GM23338 (cell line): Measurements from ENCODE around the gene PLXNA2. TPM values are rescaled to one million over a fixed set of nuclear protein-coding genes. Genes with fewer than 3 reads are reported as not detected.

Source experiments
- ATAC-seq: fragments of 200-7000 bp; cut with Tn5 transposase; 3 replicates; pipeline ENCODE4 v1.9.1; 2020
- DNase-seq: peaks from one replicate; pipeline ENCODE4 v3.0.0-alpha.2; 2015; ENCODE audit warnings: low spot score
- H2AFZ ChIP-seq: fragments of 200-600 bp; sonication (generic); 2 replicates; pipeline ENCODE4 v1.8.0; 2016; ENCODE audit warnings: antibody characterized with exemption, mild to moderate bottlenecking, moderate library complexity
- H3F3A ChIP-seq: fragments of 200-600 bp; sonication (generic); replicated peaks from 2 replicates; pipeline ENCODE4 v1.8.0; 2017; ENCODE audit warnings: antibody characterized with exemption, mixed run types, low read depth
- H3K27ac ChIP-seq: fragments of 200-600 bp; sonication (generic); 2 replicates; pipeline ENCODE4 v1.6.1; 2016; ENCODE audit warnings: low read depth
- H3K27me3 ChIP-seq: fragments of 200-600 bp; sonication (generic); 2 replicates; pipeline ENCODE4 v1.8.0; 2016; ENCODE audit warnings: mild to moderate bottlenecking, mixed run types, moderate library complexity; ENCODE audit not compliant: insufficient read depth
- H3K36me3 ChIP-seq: fragments of 200-600 bp; sonication (generic); 2 replicates; pipeline ENCODE4 v1.8.0; 2016; ENCODE audit warnings: mild to moderate bottlenecking; ENCODE audit not compliant: insufficient read depth
- H3K4me1 ChIP-seq: fragments of 200-600 bp; sonication (generic); 2 replicates; pipeline ENCODE4 v1.8.0; 2016; ENCODE audit warnings: mild to moderate bottlenecking, moderate library complexity; ENCODE audit not compliant: insufficient read depth
- H3K4me2 ChIP-seq: fragments of 200-600 bp; sonication (generic); 2 replicates; pipeline ENCODE4 v1.7.1; 2017; ENCODE audit warnings: mixed run types
- H3K4me3 ChIP-seq: fragments of 200-600 bp; sonication (generic); 2 replicates; pipeline ENCODE4 v1.6.1; 2016; ENCODE audit warnings: mixed run types
- H3K79me2 ChIP-seq: fragments of 200-600 bp; sonication (generic); replicated peaks from 2 replicates; pipeline ENCODE4 v1.8.0; 2017; ENCODE audit warnings: mild to moderate bottlenecking; ENCODE audit not compliant: insufficient read depth
- H3K9me2 ChIP-seq: fragments of 200-600 bp; sonication (generic); 2 replicates; pipeline ENCODE4 v1.8.0; 2017; ENCODE audit not compliant: insufficient read depth
- H4K20me1 ChIP-seq: fragments of 200-600 bp; sonication (generic); replicated peaks from 2 replicates; pipeline ENCODE4 v1.8.0; 2017; ENCODE audit warnings: mild to moderate bottlenecking; ENCODE audit not compliant: insufficient read depth
- H3K27ac Mint-ChIP-seq: 2 replicates; pipeline ENCODE4 v1.8.0; 2020; ENCODE audit warnings: inconsistent platforms, mild to moderate bottlenecking, moderate library complexity, mixed read lengths
- H3K27me3 Mint-ChIP-seq: 3 replicates; pipeline ENCODE4 v1.8.0; 2022; ENCODE audit warnings: low read depth, mild to moderate bottlenecking, moderate library complexity, mixed read lengths, inconsistent platforms; ENCODE audit not compliant: insufficient read depth, poor library complexity
- H3K36me3 Mint-ChIP-seq: 3 replicates; pipeline ENCODE4 v1.8.0; 2021; ENCODE audit warnings: low read depth, mild to moderate bottlenecking, inconsistent platforms, moderate library complexity, mixed read lengths
- H3K4me1 Mint-ChIP-seq: 3 replicates; pipeline ENCODE4 v1.8.0; 2020; ENCODE audit warnings: mild to moderate bottlenecking, inconsistent platforms, mixed read lengths
- H3K4me3 Mint-ChIP-seq: 3 replicates; pipeline ENCODE4 v1.8.0; 2021; ENCODE audit warnings: moderate library complexity, mild to moderate bottlenecking, inconsistent platforms, mixed read lengths
- H3K9me3 Mint-ChIP-seq: 3 replicates; pipeline ENCODE4 v1.8.0; 2020; ENCODE audit warnings: moderate library complexity, mild to moderate bottlenecking, inconsistent platforms, mixed read lengths
- CREB1 ChIP-seq: fragments of 250-450 bp; sonication (Bioruptor Pico); IDR thresholded peaks from 2 replicates; pipeline ENCODE4 v1.5.0; 2020; ENCODE audit warnings: low read depth, mild to moderate bottlenecking, moderate library complexity
- STAT1 ChIP-seq: IDR thresholded peaks from one replicate; pipeline ENCODE4 v1.6.1; 2016; ENCODE audit warnings: antibody characterized with exemption; ENCODE audit not compliant: unreplicated experiment
- ZNF462 ChIP-seq: fragments of 250-450 bp; sonication (Bioruptor Pico); IDR thresholded peaks from 2 replicates; pipeline ENCODE4 v1.5.0; 2020; ENCODE audit warnings: mild to moderate bottlenecking, moderate library complexity
- polyA plus RNA-seq: library from polyadenylated mRNA; unstranded; fragments of >200 nt; fragmentation: Nextera tagmentation; extraction: Ambion mirVana; gene quantifications from 2 replicates; pipeline ENCODE4 v1.2.1, GENCODE V29; 2016
- total RNA-seq: library from RNA; depleted of rRNA; stranded (reverse); fragments of >200 nt; shearing (Covaris generic); gene quantifications from 2 replicates; pipeline ENCODE4 v1.2.3, GENCODE V29; 2014
- TF ChIP-seq, protein P1 (sequence below), 2 experiments: fragments of 200-600 bp in 1 of 2; sonication (generic) in 1 of 2; conservative IDR thresholded peaks; 2 replicates each; pipeline versions ENCODE4 v1.5.1 to v1.6.1; 2016 to 2017; ENCODE audit warnings: antibody characterized with exemption in 2 of 2, low read depth in 2 of 2, mild to moderate bottlenecking in 2 of 2, moderate library complexity in 1 of 2

Gene PLXNA2
- total and polyA plus RNA-seq, 2 experiments from 2014 or later: 0.40 to 1.8 TPM

DNA sequence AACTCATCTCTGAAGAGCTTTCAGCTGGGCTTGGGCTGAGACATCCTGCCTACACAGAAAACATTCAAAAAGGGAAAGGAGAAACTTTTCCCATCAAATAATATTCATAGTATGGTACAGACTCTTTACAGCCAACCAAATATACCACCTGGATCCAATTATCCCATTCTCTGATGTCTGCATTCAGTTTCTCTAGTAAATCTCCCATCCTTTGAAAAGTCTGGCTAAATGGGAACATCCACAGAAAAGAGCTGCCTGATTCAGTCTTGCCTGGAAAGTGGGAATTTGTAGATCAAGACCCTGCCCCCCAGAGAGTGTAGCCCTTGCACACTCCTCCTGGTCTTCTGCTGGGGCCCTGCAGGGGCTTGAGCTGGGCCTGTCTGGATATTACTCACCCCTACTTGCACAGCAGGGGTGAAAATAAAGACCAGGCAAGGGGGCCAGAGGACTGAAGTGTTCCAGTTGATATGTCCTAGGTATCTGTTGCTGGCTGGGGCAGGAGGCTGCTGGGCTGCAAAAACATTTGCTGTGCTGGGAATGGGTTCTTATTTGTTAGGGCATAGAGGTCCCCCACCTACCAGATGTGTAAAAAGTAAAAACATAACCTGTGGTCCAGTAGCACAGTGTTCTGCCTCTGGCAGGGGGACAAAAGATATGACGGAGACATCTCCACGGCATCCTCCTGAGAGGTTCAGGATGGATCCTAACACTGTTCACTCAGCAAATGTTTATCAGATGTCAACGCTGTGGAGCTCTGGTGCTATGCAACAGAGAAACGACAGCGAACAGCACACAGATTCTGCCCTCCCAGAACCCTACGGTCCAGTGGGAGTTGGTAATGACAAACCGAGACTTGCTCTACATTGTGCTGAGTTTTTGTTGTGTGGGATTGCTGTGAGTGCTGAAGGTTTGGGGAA, 140.3 kb downstream of the PLXNA2 start:
- H3K27me3 Mint-ChIP-seq: peaks cover 5% of the 10 kb centered on the region
- Histone ChIP-seq H3K27me3 (no peaks in the 10 kb centered on the region), H3K79me2 (no peaks in the 10 kb centered on the region), H3K4me3 (no peak overlapping the region), H3K4me2 (no peak overlapping the region), H3F3A (no peaks in the 10 kb centered on the region), H3K27ac (no peak overlapping the region), H3K4me1 (peaks cover 21% of the 10 kb centered on the region), H3K36me3 (no peaks in the 10 kb centered on the region), H3K9me2 (peaks cover 4% of the 10 kb centered on the region; the same call in 1 of the 2 replicates), H2AFZ (no peak overlapping the region), H4K20me1 (no peaks in the 10 kb centered on the region)
- H3K4me1 Mint-ChIP-seq: peaks cover 30% of the 10 kb centered on the region
- no peak overlapping the region for H3K27ac Mint-ChIP-seq
- H3K4me3 Mint-ChIP-seq: no peak overlapping the region
- TF ChIP-seq STAT1 (no peak), ZNF462 (CRISPR knock-in tag) (no peak), CREB1 (CRISPR knock-in tag) (no peak)
- TF ChIP-seq, protein P1, sequence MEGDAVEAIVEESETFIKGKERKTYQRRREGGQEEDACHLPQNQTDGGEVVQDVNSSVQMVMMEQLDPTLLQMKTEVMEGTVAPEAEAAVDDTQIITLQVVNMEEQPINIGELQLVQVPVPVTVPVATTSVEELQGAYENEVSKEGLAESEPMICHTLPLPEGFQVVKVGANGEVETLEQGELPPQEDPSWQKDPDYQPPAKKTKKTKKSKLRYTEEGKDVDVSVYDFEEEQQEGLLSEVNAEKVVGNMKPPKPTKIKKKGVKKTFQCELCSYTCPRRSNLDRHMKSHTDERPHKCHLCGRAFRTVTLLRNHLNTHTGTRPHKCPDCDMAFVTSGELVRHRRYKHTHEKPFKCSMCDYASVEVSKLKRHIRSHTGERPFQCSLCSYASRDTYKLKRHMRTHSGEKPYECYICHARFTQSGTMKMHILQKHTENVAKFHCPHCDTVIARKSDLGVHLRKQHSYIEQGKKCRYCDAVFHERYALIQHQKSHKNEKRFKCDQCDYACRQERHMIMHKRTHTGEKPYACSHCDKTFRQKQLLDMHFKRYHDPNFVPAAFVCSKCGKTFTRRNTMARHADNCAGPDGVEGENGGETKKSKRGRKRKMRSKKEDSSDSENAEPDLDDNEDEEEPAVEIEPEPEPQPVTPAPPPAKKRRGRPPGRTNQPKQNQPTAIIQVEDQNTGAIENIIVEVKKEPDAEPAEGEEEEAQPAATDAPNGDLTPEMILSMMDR (conservative IDR thresholded peaks at IDR 0.05; ENCODE audit: low read depth in 2 of 2): no peak
- ATAC-seq: no peak
- DNase-seq: no peak
- no peaks in the 10 kb centered on the region for H3K36me3 Mint-ChIP-seq
- no peaks in the 10 kb centered on the region for H3K9me3 Mint-ChIP-seq
